HG03135 (cell line): ENCODE measurements around the gene CISD3.

Experiments used
- ATAC-seq: cut with Tn5 transposase; IDR thresholded peaks from one replicate; pipeline ENCODE4 v1.9.1; 2021; ENCODE audit warnings: mild to moderate bottlenecking, moderate library complexity; ENCODE audit not compliant: unreplicated experiment

The CISD3 gene

DNA sequence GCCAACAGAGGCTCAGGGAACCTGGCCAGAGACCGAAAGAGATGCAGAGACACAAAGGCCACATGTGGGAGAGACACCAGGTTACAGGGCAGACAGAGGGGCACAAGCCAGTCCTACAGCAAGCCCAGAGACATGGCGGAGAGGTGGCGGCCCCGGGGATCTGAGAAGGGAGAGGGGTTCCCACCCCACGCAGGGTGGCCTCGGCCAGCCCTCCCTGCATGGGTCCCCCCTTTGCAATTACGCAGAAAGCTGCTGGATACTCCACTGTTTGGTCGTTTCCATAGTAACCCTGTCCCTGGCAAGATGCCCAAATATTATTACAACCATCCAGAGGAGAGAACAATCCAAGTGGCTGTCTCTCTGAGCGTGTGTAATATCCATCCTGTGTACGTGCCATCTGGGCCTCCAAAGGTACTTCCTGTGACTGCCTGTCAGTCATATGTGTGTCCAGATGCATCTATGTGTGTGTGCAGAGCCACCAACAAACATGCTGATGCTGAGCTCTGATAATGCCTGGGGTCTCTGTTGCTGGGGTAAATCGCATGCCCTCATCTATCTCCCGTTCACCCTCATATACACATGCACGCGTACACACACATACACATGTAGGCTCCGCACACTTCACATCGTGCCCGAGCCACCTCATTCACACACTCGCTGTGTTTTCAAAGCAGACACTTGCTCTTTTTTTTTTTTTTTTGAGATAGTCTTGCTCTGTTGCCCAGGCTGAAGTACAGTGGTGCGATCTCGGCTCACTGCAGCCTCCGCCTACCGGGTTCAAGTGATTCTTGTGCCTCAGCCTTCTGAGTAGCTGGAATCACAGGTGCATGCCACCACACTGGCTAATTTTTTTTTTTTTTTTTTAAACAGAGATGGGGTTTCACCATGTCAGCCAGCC lies 12.5 kb downstream of the CISD3 start:
- no peak for ATAC-seq

DNA sequence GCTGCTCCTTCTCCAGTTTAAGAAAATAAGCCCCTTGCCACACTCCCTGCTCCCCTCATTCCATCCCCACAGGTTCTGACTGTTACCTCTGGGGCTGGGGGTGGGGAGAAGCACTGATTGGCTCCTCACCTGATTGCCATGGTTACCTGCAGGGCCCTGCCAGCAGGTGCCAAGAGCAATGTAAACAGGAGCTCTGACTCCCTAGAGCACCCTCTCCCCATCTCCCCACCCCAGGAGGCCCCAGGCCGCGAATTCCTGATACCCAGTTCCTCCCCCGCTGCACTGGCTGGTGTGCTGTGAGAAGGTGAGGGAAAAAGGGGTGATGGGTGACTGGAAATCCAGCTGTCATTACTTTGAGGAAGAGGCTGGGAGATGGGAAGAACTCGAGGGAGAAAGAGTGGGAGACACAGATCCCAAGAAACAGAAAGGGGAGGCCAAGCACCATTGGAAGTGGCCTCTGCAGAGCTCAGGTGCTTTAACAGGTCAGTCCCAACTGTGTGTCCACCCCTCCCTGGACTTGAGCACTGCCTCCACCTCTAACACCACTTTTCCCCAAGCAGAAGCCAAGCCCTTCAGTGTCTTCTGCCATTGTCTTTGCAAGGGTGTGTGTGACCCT lies 13.5 kb downstream of the CISD3 start:
- no peak for ATAC-seq

DNA sequence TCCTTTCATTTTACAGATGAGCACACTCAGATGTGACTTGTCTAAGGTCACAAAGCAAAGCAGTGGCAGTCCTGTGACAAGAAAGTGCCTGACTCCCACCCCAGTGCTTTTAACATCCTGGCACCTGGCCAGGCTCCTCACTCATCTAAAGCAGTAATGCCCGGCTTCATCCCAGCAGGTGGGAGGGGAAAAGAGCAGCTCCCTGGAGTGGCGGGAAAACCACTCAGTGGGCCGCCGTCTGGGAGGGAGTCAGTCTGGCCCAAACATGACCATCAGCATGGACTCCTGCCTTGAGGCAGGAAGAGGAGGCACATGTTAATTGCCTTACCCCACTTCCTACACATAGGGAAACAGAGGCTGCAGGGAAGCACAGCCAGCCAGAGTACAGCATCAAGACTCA lies 15.4 kb downstream of the CISD3 start:
- ATAC-seq = no peak

DNA sequence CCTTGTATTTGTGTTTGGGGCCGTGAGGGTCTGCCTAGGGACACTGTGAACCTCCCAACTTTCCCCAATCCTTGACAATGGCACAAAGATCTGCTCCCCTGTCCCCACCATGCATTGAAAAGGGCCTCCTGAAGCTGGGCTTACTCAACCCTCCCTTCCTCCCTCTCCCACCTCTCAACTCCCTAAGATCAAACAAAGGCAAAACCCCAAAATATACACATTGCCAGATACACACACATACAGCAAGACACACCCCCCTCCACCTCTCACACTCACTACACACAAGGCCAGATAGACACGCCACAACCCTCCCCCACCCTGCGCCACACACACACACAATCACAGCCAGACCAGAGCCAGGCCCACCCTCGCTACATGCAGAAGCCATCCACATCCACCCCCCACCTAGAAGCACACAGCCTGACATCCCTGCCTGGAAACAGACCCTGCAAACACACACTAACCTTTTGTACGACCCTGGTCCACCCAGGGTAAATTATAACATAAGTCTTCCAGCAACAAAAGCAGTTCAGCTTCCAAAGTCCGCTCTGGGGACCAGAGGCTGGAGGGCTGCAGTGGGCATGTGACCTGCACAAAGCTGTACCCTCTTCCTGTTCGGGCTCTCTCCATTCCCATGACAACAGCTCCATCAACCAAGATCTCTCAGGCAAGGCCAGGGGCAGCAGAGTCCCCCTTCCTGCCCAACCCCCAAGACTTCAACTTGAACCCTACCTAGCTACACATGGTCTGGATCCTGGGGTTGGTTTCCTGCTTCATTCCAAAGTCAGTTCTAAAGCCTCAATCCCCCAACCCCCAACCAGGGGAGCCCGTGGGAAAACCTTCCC lies 16.1 kb downstream of the CISD3 start:
- ATAC-seq = no peak

DNA sequence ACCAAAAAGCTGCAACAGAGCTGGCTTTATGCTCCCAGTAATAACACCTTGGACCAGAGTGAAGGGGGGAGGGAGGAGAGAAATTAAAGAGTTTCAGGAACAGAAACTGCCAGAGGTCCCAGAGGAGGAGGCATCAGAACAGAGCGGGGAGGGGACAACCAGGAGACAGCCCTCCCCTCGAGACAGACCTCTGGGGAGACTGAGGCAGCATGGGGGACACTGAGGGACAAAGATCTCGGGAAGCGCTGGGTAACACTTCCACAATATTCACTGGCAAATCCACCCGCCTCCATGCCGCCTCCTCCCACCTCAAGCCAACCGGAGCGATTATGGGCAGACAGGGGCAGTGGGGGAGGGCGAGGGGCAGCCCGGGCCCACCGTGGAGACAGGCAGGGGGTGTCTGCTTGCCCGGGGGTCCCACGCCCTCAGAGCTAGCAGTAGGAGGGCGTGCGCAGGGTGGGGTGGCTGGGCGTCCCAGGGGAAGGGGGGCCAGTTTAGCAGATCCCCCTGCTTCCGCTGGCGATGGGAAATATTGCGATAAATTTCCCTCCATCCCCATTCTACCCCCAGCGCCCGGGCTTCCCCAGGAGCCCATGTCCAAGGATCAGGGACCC lies 16.8 kb downstream of the CISD3 start:
- ATAC-seq = no peak

DNA sequence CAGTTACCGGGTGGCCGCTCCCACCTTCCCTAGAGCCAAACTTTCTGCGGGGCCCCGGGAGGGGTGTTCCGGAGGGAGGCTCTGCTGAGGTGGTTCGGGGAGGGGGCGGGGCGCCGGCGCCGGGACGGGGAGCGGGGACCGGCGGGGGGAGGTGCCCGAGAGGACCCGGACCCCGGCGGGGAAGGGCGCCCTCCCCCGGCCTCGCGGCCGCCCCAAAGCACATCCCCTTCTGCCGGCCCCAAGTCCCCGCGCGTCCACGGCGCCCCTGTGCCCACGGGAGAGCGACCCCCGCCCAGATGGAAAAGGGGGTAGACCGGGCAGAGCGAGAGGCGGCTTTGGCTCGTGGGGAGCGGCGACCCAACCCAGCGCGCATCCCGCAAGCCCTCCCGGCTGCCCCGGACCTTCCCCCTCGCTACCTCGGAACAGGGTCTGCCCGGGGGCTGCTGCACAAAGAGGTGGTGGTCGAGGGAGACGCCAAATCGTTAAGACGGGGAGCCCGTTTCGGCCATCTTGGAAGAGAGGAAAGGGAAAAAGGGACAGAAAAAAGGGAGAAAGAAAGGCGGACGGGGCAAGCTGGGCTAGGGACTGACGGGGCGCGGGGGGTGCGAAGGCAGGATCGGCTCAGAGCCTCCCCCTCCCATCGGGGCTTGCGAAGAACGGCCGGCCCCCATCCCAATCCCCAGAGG lies 17.5 kb downstream of the CISD3 start:
- no peak for ATAC-seq

DNA sequence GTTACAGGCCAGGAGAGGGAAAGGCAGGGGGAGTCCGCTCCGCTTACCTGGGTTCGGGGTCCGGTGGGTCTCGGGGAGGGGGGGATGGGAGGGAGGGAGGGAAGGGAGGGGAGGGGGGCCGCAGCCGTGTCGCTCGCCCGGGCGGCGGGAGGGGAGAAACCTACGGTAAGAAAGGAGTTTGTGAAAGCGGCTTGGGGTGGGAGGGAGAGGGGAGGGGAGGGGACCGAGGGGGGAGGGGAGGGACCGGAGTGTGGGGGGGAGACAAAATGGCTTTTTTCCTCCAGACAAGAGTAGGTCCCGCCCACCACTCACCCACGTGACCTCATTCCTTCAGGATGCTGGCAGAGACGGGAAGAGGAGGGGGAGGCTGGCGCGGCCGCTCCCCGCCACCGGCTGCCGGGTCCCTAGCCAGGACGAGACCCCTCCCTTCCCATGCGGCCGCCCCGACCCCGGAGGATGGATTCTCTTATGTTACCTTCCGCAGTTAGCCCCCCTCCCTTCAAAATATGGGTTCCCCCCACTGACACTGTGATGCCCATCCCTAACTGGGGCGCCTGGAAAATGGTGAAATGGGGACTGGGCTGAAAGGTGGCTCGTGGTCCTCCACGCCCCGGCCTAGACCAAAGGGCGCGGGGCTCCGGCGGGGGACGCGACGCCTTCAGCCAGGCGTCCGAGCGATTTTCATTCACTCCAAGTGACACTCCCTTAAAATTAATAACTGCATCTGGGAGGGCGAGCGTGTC lies 18.2 kb downstream of the CISD3 start, which contains the start of gene PCGF2:
Gene PCGF2, minus strand, starts transcription at position 188 of the 743 bp plus-strand sequence. CDS start 7,934 bp downstream, outside the sequence.
- ATAC-seq = no peak

DNA sequence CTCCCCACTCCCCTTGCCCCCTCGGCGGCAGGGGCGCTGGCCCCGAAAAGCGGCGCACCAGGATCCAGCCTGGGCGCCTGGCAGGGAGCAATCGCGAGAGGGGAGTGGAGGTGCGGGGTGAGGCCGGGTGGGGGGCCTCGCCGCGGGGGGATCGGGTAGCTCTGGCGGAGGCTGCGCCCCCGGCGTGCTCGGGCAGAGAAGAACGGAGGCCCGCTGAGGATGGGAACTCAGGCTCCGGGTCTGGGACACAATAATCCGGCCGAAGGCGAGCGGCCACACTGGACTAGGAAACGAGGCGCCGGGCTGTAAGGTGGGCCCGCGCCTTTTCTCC lies 18.7 kb downstream of the CISD3 start:
- no peak for ATAC-seq

DNA sequence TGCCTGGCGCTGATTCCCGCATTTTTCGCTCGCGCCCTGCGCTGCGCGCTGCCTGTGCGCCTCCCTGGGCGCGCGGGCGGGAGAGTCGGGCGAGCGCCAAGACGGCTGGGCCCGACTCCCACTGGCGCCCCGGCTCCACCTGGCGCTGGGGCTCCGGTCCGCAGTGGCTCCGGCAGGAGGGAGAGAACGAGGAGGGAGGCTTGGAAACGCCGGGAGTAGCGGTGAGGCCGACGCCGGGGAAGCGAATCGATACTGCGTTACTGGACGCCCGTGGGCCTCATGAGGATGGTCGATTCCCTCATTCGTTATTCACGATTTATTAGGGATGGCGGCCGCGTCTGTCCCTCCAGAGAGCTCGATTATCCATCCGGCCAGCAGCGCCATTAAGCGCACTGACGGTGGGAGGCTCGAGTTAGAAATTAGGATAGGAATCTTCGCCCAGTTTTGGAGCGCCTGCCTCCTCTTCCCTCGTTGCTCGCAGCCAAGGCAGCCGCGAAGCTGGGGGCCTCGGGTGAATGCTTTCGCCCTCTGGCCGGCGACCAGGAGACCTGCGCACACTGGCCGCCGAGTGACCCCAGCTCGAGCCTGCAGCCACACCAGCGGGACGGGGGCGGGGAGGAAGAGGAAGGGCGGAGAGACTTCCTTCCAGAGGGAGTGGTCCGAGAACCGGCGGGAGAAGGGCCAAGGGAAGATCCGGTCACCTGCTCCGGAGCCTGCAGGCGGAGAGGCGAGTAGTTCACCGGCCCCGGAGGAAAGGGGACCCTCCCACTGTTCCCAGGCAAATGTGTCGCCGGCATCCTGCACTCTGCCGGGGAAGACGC lies 19.3 kb downstream of the CISD3 start:
- no peak for ATAC-seq

DNA sequence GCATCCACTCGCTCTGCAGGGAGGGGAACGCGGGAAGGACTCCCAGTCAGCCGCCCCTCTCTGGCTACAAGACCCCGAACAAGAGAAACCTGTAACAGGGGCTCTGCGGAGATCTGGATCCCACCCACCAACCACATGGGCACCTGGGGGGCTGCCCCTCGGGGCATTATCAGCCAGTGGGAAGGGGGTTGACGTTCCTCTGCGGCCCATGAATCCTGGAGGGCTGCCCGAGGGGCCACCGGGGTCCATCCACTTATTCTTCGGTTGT lies 19.8 kb downstream of the CISD3 start:
- no peak for ATAC-seq

DNA sequence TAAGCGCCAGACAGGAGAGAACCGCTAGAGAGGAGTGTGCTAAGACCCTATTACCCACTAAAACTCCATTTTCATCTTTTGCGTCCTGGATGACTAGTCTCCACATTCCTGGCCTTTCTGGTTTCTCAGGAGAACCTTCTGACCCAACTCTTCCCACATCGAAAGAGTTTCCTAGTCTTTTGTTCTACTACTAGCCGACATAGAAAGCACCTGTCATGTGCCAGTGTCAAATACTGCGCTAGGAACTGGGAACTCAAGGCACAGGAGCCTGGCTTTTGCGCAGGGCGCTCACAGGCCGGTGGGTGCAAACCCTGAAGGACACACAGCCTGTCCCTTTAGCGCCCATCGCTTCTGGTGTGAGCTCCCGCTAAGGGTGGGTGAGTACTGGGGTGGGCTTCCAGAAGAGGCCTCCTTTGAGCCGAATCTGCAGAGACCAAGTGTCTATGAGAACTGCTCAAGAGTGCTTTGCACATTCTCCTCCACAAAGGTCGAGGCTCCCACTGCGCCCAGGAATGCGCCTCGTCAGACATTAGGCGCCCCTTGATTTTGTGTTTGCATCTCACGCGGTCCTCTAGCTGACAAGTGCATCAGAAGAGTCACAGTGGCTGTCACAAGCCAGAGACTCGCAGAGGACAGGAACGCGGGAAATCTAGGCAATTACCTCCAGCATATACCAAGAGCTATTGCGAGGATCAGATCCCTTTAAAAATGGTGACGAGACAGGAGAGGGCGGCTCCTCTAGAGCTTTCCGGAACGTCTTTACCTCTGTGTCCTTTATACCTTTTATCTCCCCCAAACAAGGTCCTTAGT lies 20.4 kb downstream of the CISD3 start:
- ATAC-seq = no peak

DNA sequence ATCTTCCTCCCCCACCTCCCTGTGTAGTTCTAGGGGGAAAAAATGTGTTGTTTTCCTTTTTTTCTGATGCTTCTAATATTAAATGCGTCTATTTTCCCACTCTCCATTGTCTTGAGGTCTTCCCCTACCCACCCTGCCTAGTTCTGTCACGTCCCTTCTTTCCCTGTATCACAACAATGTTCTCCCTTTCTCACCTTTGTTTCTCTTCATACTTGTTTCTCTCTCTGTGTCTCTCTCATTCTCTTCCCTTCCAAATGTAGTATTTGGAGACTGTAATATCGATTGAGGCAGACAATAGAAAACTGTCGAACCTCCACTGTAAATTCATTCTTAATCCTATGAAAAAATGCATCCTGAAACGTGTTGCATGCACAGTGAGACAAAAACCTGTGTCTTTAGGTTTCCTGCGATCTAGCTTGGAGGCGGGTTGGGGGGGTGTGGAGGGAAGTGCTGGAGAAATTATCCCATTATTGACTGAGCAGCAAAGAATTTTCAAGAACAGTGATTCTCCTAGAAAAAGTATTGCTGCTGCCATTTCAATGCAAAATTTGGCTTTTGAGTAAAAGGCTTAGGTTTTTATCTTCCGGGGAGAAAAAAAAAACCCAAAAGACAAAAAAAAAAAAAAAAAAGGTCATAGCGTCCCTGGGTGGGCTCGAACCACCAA lies 21.1 kb downstream of the CISD3 start:
- no peak for ATAC-seq

DNA sequence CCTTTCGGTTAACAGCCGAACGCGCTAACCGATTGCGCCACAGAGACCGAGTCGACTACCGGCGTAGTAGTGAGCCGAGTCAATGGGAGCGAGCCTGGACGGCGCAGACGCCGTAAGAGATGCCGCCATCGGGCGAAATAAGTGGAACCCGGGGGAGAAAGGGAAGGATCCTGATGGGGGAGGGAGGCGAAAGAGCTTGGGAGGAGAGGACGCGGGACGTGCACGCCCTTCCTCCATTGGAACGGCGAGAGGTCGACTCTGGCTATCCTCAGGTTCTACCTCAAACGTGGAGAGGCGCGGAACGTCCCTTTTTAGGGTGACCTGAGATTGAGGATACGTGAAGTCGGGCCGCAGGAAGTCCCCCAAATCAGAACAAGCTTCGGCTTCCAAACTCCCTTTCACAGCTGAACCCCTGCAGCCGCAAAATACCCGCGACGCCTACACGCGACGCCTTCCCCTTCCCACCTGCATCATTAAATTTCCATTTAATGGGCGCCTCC lies 21.7 kb downstream of the CISD3 start:
- ATAC-seq = peak; percentile 22

DNA sequence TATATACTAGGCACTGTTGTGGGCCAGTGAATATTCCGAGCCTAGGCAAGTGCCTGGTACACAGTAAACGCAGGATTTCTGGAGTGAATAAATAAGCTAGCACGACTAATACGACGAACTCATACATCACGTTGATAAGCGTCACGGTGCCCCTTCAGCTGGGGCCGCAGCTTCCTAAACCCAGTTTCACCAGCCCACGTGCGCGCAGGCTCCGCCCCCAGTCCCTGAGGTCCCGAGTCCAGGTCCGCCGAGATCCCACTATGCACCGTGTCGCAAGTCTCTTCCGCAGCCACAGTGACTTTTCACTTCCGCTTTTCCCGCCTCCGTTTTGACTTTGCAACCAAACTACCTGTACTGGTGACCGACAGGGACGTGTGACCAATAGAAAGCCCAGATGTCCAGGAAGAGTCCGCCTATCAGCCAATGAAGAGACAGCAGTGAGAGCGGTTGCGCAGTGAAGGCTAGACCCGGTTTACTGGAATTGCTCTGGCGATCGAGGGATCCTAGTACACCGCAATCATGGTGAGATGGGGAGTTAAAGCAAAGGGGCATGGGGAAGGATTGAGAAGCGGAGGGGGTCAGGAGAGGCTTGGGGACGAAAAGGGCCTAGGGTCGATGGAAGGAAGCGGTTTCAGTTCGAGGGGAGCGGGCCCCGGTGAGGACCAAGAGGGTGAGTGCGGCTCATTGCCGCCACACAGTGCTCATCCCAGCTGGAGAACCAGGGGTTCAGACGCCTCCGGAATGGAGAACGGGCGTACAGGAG lies 22.3 kb downstream of the CISD3 start, which contains the start of gene PSMB3:
Gene PSMB3, plus strand, starts transcription at position 434 of the 763 bp plus-strand sequence. Its CDS starts 86 bp downstream, at position 520.
- peak; percentile 81 for ATAC-seq

DNA sequence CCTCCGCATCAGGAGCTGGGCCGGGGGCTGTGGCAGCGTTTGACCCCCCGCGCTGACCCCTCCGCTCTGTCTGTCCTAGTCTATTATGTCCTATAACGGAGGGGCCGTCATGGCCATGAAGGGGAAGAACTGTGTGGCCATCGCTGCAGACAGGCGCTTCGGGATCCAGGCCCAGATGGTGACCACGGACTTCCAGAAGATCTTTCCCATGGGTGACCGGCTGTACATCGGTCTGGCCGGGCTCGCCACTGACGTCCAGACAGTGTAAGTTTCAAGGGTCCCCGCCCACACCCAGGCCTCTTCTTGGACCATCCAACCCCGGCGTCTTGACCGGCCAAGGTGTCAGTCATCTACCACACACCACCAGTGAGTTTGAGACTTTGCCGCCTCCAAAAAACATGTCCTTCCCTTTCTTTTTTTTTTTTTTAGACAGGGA lies 22.9 kb downstream of the CISD3 start:
- ATAC-seq = no peak

DNA sequence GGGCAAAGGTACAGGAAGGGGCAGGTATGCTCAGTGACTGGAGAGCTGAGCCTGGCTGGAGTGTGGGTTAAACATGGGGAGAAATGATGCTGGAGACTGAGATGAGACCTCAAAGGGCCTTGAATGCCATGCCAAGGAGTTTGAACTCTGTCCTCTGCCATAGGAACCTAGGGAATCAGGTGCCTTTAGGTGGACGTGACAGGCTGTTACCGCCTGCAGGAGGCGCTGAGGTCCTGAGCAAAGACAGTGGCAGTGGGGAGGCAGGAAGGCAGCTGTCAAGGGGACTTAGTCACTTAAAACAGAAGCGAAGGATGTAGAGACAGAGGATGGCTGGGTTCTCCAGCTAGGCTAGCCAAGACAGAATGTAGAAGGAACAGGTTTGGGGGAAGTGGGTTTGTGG lies 31.5 kb downstream of the CISD3 start:
- ATAC-seq = no peak

DNA sequence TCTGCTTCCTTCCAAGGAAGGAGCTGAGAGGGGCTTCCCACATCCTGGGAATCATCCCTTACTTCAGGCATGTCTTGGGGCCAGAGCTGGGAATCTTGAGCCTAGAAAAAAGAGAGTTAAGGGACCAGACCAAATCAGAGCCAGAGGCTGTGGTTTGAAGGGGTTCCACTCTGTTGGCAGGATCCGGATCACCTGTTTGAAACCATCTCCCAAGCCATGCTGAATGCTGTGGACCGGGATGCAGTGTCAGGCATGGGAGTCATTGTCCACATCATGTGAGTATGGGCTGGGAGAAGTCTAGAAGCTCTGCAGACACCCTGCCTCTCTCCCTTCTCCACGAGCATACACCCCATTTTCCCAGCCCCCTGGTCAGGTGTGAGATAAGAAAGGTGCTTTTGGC lies 32.1 kb downstream of the CISD3 start:
- no peak for ATAC-seq
